ENCODE data around the gene NDUFS3. TPM values are rescaled to one million over a fixed set of nuclear protein-coding genes. Genes with fewer than 3 reads are reported as not detected.

NDUFS3 gene
- total RNA-seq, 1 donor from 2014 or later, result 106 TPM

- intact Hi-C loops (cut with micrococcal nuclease), result no loop called here
These were observed 47.4 kb downstream of the NDUFS3 start for GRCh38 chr11:47626234-47626633.

DNA sequence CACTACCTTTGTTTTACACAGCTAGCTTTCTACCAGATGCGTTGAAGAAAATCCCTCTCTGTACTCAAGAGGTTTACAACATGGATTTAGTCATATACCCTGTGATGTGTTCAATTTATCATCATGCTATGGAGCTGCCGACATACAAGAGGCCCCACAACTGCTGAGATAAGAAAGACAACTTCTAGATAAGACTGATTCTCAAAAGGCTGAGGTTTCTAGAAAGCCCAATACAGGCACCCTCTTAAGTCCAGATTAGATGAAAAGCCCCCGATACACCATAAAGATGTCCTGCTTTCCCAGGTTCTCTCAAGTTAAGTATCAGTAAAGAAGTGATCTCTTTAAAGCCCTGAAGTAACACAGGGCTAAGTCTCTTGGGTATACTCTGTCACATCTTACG lies 49.2 kb downstream of the NDUFS3 start:
- intact Hi-C loops (cut with micrococcal nuclease), result no loop called here

GRCh38 chr11:47631473-47631872 lies 52.6 kb downstream of the NDUFS3 start:
- intact Hi-C loops (cut with micrococcal nuclease), result no loop called here

Other genes starting within 250 kb of the NDUFS3 start
- not detected in 2 replicates for gene MYBPC3, start 226.4 kb upstream of the NDUFS3 start, total RNA-seq
- gene SPI1, start 200.5 kb upstream of the NDUFS3 start, total RNA-seq, result 0.15 TPM in 1 of 2 replicates, not detected in the other
- 26.3 and 31.0 TPM in 2 replicates for gene SLC39A13, start 170.5 kb upstream of the NDUFS3 start, total RNA-seq
- 159 and 168 TPM in 2 replicates for gene PSMC3, start 152.6 kb upstream of the NDUFS3 start, total RNA-seq
- gene RAPSN, start 129.9 kb upstream of the NDUFS3 start, total RNA-seq, result 0.71 and 1.4 TPM in 2 replicates
- gene CELF1, start 25.9 kb upstream of the NDUFS3 start, total RNA-seq, result 116 and 125 TPM in 2 replicates
- 38.0 and 41.5 TPM in 2 replicates for gene PTPMT1, start 13.5 kb upstream of the NDUFS3 start, total RNA-seq
- 21.2 and 21.3 TPM in 2 replicates for gene KBTBD4, start 104 bp upstream of the NDUFS3 start, total RNA-seq
- 0.15 TPM in 1 of 2 replicates, not detected in the other for gene FAM180B, start 7.6 kb downstream of the NDUFS3 start, total RNA-seq
- 0.49 and 0.68 TPM in 2 replicates for gene C1QTNF4, start 15.3 kb downstream of the NDUFS3 start, total RNA-seq
- 81.3 and 86.0 TPM in 2 replicates for gene MTCH2, start 63.5 kb downstream of the NDUFS3 start, total RNA-seq
- gene AGBL2, start 136.3 kb downstream of the NDUFS3 start, total RNA-seq, result 3.3 and 5.2 TPM in 2 replicates
- 137 and 147 TPM in 2 replicates for gene FNBP4, start 188.3 kb downstream of the NDUFS3 start, total RNA-seq

Measured in T-helper 1 cell treated with Interleukin-12 subunit alpha and Interleukin-12 subunit beta and Interleukin-4 antibody, amounts not matched to agents 30 ng/mL and 1 ng/mL, for 36 hours (primary cell).